Measurements from ENCODE around the gene HOPX. TPM values are rescaled to one million over a fixed set of nuclear protein-coding genes. Genes with fewer than 3 reads are reported as not detected.
"Not testable (repeated sequence)": the region's sequence is repeated elsewhere in the genome, so short reads cannot be mapped to it uniquely, and the experiment has no call there.

HOPX gene
- total RNA-seq, 1 donor from 2014 or later = 3.3 TPM

DNA sequence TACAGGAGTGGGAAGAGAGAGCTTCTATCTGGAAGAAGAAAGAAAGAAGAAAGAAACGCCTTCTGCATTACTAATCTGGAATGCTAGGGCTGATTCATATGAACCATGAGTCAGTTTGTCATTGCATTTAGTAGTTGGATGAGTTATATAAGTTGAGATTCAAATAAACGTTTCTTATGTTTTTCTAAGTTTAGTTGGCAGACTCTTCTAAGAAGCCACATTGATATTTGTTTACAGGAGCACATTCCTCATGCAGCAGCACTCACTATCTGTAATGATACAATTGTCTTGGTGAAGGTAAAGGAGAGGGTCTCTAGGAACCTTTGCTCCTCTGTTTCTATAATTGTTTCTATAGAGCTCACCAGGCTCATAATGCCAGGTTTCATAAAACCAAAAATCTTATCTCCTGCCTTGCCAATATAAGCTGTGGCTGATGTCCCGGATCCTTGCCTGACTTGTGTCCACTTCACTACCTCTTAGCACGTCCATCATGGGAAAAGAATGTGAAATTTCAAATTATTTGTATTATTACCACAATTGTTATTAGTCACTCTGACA is 39.5 kb downstream of the HOPX start:
- Mint-ChIP-seq H3K9me3 (peaks cover 8% of the 10 kb centered on the region), H3K27ac (no peak overlapping the region)

DNA sequence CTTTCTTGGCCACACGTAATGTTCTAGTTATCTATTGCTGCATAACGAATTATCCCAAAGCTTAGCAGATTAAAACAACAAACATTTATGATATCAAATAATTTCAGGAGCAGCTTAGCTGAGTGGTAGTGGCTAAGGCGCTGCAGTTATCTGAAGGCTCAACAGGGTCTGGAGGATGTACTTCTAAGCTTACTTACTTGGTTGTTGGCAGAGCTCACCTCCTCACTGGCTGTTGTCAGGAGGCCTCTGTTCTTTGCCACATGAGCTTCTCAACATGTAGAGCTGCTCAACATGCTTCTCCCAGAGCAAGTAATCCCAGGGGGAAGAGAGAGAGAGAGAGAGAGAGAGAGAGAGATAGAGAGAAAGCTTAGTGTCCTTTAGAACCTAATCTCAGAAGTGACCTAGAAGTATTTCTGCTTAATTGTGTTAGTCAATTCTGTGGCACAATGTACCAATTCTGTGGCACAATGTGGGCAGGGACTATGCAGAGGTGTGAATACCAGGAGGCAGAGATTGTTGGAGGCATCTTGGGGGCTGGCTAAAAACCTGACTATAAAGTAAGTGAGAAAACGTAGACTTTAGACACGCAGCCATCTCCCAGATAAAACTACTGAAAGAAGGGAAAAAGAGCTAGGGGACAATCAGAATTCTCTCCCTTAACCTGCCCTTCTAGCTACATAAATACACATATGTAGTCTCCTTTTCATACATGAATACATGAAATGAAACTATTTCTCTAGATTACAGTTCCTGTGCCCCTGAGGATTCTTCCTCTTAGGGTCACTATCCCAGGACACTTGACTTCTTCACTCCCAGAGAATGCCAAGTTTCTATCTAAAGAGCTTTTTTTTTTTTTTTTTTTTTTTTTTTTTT is 40.2 kb downstream of the HOPX start:
- H3K36me3 Mint-ChIP-seq = no peaks in the 10 kb centered on the region
- H3K27me3 Mint-ChIP-seq (ENCODE audit: low read depth) = peaks cover 8% of the 10 kb centered on the region
- no peak overlapping the region for H3K27ac Mint-ChIP-seq
- H3K4me1 Mint-ChIP-seq = peaks cover 2% of the 10 kb centered on the region
- no peak overlapping the region for H3K4me3 Mint-ChIP-seq
- H3K9me3 Mint-ChIP-seq = peaks cover 3% of the 10 kb centered on the region
- no peak for DNase-seq (ENCODE audit: low spot score in 2 of 2, unreplicated experiment in 2 of 2)
- TF ChIP-seq, protein P1, sequence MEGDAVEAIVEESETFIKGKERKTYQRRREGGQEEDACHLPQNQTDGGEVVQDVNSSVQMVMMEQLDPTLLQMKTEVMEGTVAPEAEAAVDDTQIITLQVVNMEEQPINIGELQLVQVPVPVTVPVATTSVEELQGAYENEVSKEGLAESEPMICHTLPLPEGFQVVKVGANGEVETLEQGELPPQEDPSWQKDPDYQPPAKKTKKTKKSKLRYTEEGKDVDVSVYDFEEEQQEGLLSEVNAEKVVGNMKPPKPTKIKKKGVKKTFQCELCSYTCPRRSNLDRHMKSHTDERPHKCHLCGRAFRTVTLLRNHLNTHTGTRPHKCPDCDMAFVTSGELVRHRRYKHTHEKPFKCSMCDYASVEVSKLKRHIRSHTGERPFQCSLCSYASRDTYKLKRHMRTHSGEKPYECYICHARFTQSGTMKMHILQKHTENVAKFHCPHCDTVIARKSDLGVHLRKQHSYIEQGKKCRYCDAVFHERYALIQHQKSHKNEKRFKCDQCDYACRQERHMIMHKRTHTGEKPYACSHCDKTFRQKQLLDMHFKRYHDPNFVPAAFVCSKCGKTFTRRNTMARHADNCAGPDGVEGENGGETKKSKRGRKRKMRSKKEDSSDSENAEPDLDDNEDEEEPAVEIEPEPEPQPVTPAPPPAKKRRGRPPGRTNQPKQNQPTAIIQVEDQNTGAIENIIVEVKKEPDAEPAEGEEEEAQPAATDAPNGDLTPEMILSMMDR (IDR thresholded peaks at IDR 0.05; ENCODE audit: unreplicated experiment) = no peak

More for the DNA sequence above, 39.5 kb downstream of the HOPX start:
- Mint-ChIP-seq H3K4me3 (no peak overlapping the region), H3K4me1 (peaks cover 2% of the 10 kb centered on the region), H3K27me3 (ENCODE audit: low read depth) (peaks cover 8% of the 10 kb centered on the region), H3K36me3 (no peaks in the 10 kb centered on the region)
- TF ChIP-seq, protein P1 (IDR thresholded peaks at IDR 0.05; ENCODE audit: unreplicated experiment) = no peak
- DNase-seq (ENCODE audit: low spot score in 2 of 2, unreplicated experiment in 2 of 2) = no peak

DNA sequence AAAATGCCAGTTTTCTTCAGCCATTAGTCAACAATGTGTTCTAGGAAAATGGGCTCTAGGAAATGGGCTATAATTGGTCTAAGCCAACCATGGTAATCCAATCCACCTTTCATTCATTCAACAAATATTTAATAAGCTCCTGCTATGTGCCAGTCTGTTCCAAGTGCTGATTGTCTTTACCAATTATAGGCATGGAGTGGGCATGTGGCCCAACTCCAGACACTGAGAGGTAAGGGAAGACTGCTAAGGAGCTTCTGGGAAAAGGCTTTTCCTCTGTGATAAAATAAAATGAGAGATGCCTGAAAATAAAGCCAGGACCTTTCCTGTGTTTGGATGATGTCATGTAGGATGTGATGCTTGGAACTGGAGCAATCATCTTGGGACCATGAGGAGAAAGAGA is 43.3 kb downstream of the HOPX start:
- Mint-ChIP-seq H3K27me3 (ENCODE audit: low read depth) (peaks cover 6% of the 10 kb centered on the region), H3K4me3 (no peak overlapping the region), H3K9me3 (peaks cover 4% of the 10 kb centered on the region), H3K27ac (no peak overlapping the region), H3K4me1 (peaks cover 4% of the 10 kb centered on the region), H3K36me3 (no peaks in the 10 kb centered on the region)
- no peak for DNase-seq (ENCODE audit: low spot score in 2 of 2, unreplicated experiment in 2 of 2)
- TF ChIP-seq, protein P1 (IDR thresholded peaks at IDR 0.05; ENCODE audit: unreplicated experiment) = no peak

DNA sequence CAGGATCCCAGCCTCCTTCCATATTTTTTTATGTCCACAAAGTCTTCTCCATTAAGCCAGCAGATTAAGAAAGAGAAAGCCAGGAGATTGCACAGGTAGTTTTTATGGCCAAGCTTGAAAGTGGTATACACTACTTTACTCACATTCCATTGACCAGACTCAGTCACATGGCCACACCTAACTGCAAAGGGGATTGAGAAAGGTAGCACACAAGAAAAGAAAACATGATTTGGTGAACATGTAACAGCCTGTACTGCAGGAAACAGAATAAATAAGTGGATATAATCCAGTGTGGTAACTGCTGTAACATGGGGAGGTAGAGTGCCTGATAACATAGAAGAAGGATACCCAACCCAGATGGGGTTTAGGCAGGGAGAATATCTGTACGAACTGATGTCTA is 43.9 kb downstream of the HOPX start:
- H3K27ac Mint-ChIP-seq = no peak overlapping the region

DNA sequence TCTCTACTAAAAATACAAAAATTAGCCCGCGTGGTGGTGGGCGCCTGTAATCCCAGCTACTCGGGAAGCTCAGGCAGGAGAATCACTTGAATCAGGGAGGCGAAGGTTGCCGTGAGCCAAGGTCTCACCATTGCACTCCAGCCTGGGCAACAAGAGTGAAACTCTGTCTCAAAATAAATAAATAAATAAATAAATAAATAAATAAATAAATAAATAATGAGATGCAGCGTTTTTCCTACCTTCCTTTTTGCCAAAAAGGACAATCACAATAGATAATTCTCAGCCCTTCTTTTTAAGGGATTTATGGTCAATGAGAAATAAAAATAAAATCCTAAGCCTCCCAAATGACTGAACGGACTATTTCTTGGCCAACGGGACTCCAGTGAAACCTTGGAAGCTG is 46.1 kb downstream of the HOPX start:
- H3K4me1 Mint-ChIP-seq = peaks cover 18% of the 10 kb centered on the region
- H3K4me3 Mint-ChIP-seq; H3K36me3 Mint-ChIP-seq; DNase-seq (ENCODE audit: low spot score in 2 of 2, unreplicated experiment in 2 of 2); H3K27me3 Mint-ChIP-seq (ENCODE audit: low read depth); H3K27ac Mint-ChIP-seq; H3K9me3 Mint-ChIP-seq: not testable (repeated sequence)

More for the DNA sequence above, 43.9 kb downstream of the HOPX start:
- Mint-ChIP-seq H3K9me3 (peaks cover 4% of the 10 kb centered on the region), H3K36me3 (no peaks in the 10 kb centered on the region), H3K27me3 (ENCODE audit: low read depth) (peaks cover 6% of the 10 kb centered on the region), H3K4me1 (peaks cover 9% of the 10 kb centered on the region), H3K4me3 (no peak overlapping the region)
- TF ChIP-seq, protein P1 (IDR thresholded peaks at IDR 0.05; ENCODE audit: unreplicated experiment) = no peak
- DNase-seq (ENCODE audit: low spot score in 2 of 2, unreplicated experiment in 2 of 2) = no peak

DNA sequence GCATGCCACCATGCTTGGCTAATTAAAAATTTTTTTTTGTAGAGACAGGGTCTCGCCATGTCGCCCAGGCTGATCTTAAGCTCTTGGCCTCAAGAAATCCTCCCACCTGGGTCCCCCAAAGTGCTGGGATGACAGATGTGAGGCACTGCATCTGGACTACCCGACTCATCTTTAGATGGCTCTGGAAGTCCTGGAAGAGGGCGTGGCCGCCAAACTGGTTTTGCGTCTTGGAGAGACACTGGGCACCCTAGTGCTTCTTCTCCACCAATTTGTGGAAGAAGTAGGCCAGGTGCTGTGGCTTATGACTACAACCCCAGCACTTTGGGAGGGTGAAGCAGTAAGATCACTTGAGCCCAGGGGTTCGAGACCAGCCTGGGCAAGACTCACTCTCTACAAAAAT is 47.6 kb downstream of the HOPX start:
- DNase-seq (ENCODE audit: low spot score in 2 of 2, unreplicated experiment in 2 of 2) = no peak
- H3K27ac Mint-ChIP-seq = no peak overlapping the region
- peaks cover 3% of the 10 kb centered on the region for H3K27me3 Mint-ChIP-seq (ENCODE audit: low read depth)
- H3K4me3 Mint-ChIP-seq = no peak overlapping the region
- H3K36me3 Mint-ChIP-seq = no peaks in the 10 kb centered on the region
- TF ChIP-seq, protein P1 (IDR thresholded peaks at IDR 0.05; ENCODE audit: unreplicated experiment) = no peak
- peaks cover 7% of the 10 kb centered on the region for H3K9me3 Mint-ChIP-seq
- peaks cover 18% of the 10 kb centered on the region for H3K4me1 Mint-ChIP-seq

Measured in mesothelial cell of epicardium (in vitro differentiated cells).